Transverse colon (tissue), 4 donors: ENCODE data around the gene PCGF1. TPM values are rescaled to one million over a fixed set of nuclear protein-coding genes. Genes with fewer than 3 reads are reported as not detected.

Experiments used
- DNase-seq: peaks from one replicate; pipeline ENCODE4 v3.0.0-alpha.2; 2019
- H3K27ac ChIP-seq, 4 donors: fragments of 200-600 bp; sonication (generic); 2 replicates each; pipeline ENCODE4 v1.5.1; 2016 to 2018; ENCODE audit warnings: inconsistent platforms in 4 of 4
- H3K27me3 ChIP-seq: fragments of 200-600 bp; sonication (generic); 2 replicates; pipeline ENCODE4 v1.5.1; 2017; ENCODE audit warnings: inconsistent platforms
- H3K36me3 ChIP-seq, 4 donors: fragments of 200-600 bp; sonication (generic); 2 replicates each; pipeline ENCODE4 v1.5.1; 2017 to 2019; ENCODE audit warnings: inconsistent platforms in 4 of 4
- H3K4me1 ChIP-seq, 4 donors: fragments of 200-600 bp; sonication (generic); 2 replicates each; pipeline ENCODE4 v1.5.1; 2017 to 2020; ENCODE audit warnings: inconsistent platforms in 4 of 4
- H3K4me3 ChIP-seq, 4 donors: fragments of 200-600 bp; sonication (generic); 1 replicate in 1 of 4; 2 replicates in 3 of 4; pipeline versions ENCODE4 v1.5.1 to v1.6.1; 2017 to 2019; ENCODE audit warnings: inconsistent platforms in 4 of 4
- H3K9me3 ChIP-seq, 2 donors: fragments of 200-600 bp; sonication (generic); 2 replicates each; pipeline ENCODE4 v1.5.1; 2017 to 2019; ENCODE audit warnings: inconsistent platforms in 2 of 2
- CTCF ChIP-seq, 5 experiments: fragments of 200-600 bp in 3 of 5; fragments of 450-650 bp in 2 of 5; sonication (generic) in 3 of 5; IDR thresholded peaks; 1 replicate in 2 of 5; 2 replicates in 3 of 5; pipeline ENCODE4 v1.5.1; 2016 to 2017; ENCODE audit warnings: antibody characterized with exemption in 5 of 5, inconsistent platforms in 3 of 5, mild to moderate bottlenecking in 2 of 5, moderate library complexity in 1 of 5
- EP300 ChIP-seq: sonication (generic); formaldehyde crosslinking; IDR thresholded peaks from one replicate; pipeline ENCODE4 v1.6.1; 2017; ENCODE audit warnings: antibody characterized with exemption, low read depth
- POLR2A ChIP-seq: fragments of 450-650 bp; IDR thresholded peaks from one replicate; pipeline ENCODE4 v1.6.1; 2016; ENCODE audit warnings: antibody characterized with exemption, mild to moderate bottlenecking, moderate library complexity
- POLR2AphosphoS5 ChIP-seq, 3 donors: sonication (generic); formaldehyde crosslinking; IDR thresholded peaks; one replicate each; pipeline ENCODE4 v1.6.1; 2016; ENCODE audit warnings: antibody characterized with exemption in 3 of 3
- WGBS, 2 donors: methylation state at CpG; one replicate each; pipeline ENCODE4 v1.1.5; 2018; ENCODE audit warnings: low coverage in 1 of 2; 5-methylcytosine and 5-hydroxymethylcytosine counted together
- in situ Hi-C, 4 donors: fragments of 200-750 bp; cut with MboI; loops; one replicate each; pipeline versions ENCODE4 v1.15.0 to v1.15.1; 2017; ENCODE audit warnings: low sequenced_read_pairs in 3 of 4, low pct_ligation_motif_present in 1 of 4, low pct_unique_long_range_greater_than_20kb in 1 of 4
- intact Hi-C: fragments of 100-400 bp; cut with DNase I; formaldehyde crosslinking; loops from one replicate; pipeline ENCODE4 v1.15.1; 2023; ENCODE audit warnings: low total_unique reads
- total RNA-seq, 4 donors: library from RNA; depleted of rRNA; stranded (reverse); fragments of >200 nt; gene quantifications; one replicate each; pipeline ENCODE4 v1.1.0, GENCODE V29; 2016

PCGF1 gene
- total RNA-seq, 4 donors from 2014 or later, result 3.7 to 23.9 (median 19.3) TPM

GRCh38 chr2:74458938-74459363 lies 48.5 kb downstream of the PCGF1 start:
- in situ Hi-C loops, result no loop called here
- WGBS, 2 donors, result 1% methylated on average over 10 of the region's 10 CpGs; no CpG with 5 or more reads in 1 of the 2 donors

DNA sequence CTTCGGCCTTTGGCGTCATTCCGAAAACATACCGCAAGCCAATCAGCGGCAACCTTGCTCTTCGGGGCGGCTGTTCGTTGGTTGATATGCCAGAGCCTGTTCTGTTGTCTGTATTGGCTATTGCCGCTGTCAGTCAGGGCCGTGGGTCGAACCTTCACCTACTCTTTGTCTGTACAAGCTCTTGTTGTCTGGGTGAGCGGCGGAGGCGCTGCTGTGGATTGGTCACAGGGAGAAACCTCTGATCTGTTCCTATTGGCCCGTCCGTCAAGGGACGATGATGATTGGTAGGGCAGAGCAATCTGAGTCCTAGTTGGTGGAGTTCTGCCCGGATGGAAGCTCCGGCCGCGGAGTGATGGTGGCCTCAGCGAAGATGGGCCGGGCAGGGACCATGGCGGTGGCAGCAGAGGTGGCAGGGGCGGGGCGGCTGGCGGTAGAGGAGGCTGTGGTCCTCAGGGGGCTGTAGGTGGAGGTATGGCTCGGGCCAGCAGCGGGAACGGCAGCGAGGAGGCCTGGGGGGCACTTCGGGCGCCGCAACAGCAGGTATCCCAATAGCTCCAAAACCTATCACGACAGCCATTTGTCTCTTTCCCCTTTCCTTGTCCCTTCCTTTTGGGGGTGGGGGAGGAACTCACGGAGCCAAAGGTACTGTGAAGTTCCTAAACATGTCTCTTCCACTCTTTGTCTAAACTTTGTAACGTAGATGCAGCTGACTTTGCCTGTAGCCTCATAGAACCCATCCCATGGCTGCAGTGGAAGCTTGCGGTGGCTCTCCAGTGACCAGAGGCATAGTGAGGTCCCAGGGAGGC lies 49.2 kb downstream of the PCGF1 start, which contains the start of gene WBP1:
Gene WBP1, plus strand, starts transcription at position 307 of the 806 bp plus-strand sequence. Its CDS starts 165 bp downstream, at position 472.
- peak; percentile 100 for DNase-seq
- H3K27me3 ChIP-seq, result no peaks in the 10 kb centered on the region
- WGBS, 2 donors, result 1% methylated on average over 38 of the region's 38 CpGs; no CpG with 5 or more reads in 1 of the 2 donors
- peak within 1 kb of the TSS; percentile 58 to 77 (median 66) for H3K4me3 ChIP-seq
- no peaks in the 10 kb centered on the region for H3K36me3 ChIP-seq
- H3K27ac ChIP-seq, result peak within 1 kb of the TSS; percentile 96 to 99 (median 98)
- no peaks in the 10 kb centered on the region for H3K9me3 ChIP-seq
- no peak for TF ChIP-seq CTCF (IDR thresholded peaks at IDR 0.05)
- TF ChIP-seq POLR2A, result peak; percentile 83
- peak in 2 of 3 donors; percentile 62 to 89 for TF ChIP-seq POLR2AphosphoS5 (IDR thresholded peaks at IDR 0.05)
- no peak for TF ChIP-seq EP300
- intact Hi-C loops (no loop called here), in situ Hi-C loops (no loop called here)
- H3K4me1 ChIP-seq, result peaks cover 21 to 32% (median 27%) of the 10 kb centered on the region in 4 donors

More at GRCh38 chr2:74458938-74459363, 48.5 kb downstream of the PCGF1 start:
- no peak for DNase-seq
- no peaks in the 10 kb centered on the region for H3K27me3 ChIP-seq
- H3K4me3 ChIP-seq, result peak overlapping the region; percentile 58 to 77 (median 62)
- peaks cover 22 to 35% (median 29%) of the 10 kb centered on the region in 4 donors for H3K4me1 ChIP-seq
- no peaks in the 10 kb centered on the region for H3K36me3 ChIP-seq
- H3K27ac ChIP-seq, result peak overlapping the region; percentile 84 to 99 (median 92)
- intact Hi-C loops, result no loop called here
- H3K9me3 ChIP-seq, result no peaks in the 10 kb centered on the region
- no peak for TF ChIP-seq POLR2AphosphoS5 (IDR thresholded peaks at IDR 0.05)
- TF ChIP-seq EP300, result no peak
- TF ChIP-seq CTCF (IDR thresholded peaks at IDR 0.05), result no peak
- no peak for TF ChIP-seq POLR2A

GRCh38 chr2:74457549-74458131 lies 49.9 kb downstream of the PCGF1 start:
- DNase-seq, result peak; percentile 86
- intact Hi-C loops, result loop anchor here (1.0 kb wide), 1 partner anchor 16 kb away; no protein-coding TSS in a partner anchor
- Histone ChIP-seq H3K36me3 (no peaks in the 10 kb centered on the region), H3K27ac (peak overlapping the region; percentile 96 to 99 (median 98)), H3K27me3 (no peaks in the 10 kb centered on the region), H3K4me3 (peak overlapping the region; percentile 55 to 70 (median 63)), H3K4me1 (peaks cover 21 to 32% (median 27%) of the 10 kb centered on the region in 4 donors), H3K9me3 (no peaks in the 10 kb centered on the region)
- no peak for TF ChIP-seq EP300
- peak; percentile 92 to 96 (median 96) for TF ChIP-seq POLR2AphosphoS5 (IDR thresholded peaks at IDR 0.05)
- peak; percentile 93 for TF ChIP-seq POLR2A
- TF ChIP-seq CTCF (IDR thresholded peaks at IDR 0.05), result peak in 1 of 5 experiments; percentile 20
- in situ Hi-C loops, result no loop called here
- 0% methylated on average over 4 to 34 of the region's 46 CpGs for WGBS, 2 donors

DNA sequence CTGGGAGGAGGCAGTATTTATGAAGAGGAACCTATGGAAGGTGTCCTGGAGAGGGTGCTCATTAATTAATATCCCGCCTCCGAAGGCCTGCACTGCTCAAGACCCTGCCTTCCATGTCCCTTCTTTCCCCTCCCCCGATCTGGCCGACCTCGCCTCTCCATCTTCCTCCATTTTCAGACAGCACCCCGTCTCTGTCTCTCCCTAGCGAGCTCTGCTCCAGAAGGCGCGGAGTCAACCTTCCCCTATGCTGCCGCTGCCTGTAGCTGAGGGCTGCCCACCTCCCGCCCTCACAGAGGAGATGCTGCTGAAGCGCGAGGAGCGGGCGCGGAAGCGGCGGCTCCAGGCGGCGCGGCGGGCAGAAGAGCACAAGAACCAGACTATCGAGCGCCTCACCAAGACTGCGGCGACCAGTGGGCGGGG lies 50.4 kb downstream of the PCGF1 start:
- TF ChIP-seq EP300, result no peak
- TF ChIP-seq POLR2AphosphoS5 (IDR thresholded peaks at IDR 0.05), result no peak
- no peak for TF ChIP-seq CTCF (IDR thresholded peaks at IDR 0.05)
- TF ChIP-seq POLR2A, result no peak
- peaks cover 21 to 32% (median 27%) of the 10 kb centered on the region in 4 donors for H3K4me1 ChIP-seq
- no peak for DNase-seq
- no peaks in the 10 kb centered on the region for H3K9me3 ChIP-seq
- intact Hi-C loops (loop anchor here (1.0 kb wide), 1 partner anchor 16 kb away; no protein-coding TSS in a partner anchor), in situ Hi-C loops (no loop called here)
- peak overlapping the region; percentile 55 to 70 (median 63) for H3K4me3 ChIP-seq
- H3K27ac ChIP-seq, result peak overlapping the region; percentile 96 to 99 (median 98)
- no peaks in the 10 kb centered on the region for H3K27me3 ChIP-seq
- no peaks in the 10 kb centered on the region for H3K36me3 ChIP-seq
- 1 to 3% methylated on average over 8 to 13 of the region's 27 CpGs for WGBS, 2 donors
